Ishikawa (cell line): ENCODE results near the gene SKAP1.

Experiments used
- EGR1 ChIP-seq: IDR thresholded peaks from 2 replicates; pipeline ENCODE4 v1.6.1; 2012
- FOXM1 ChIP-seq: IDR thresholded peaks from 2 replicates; pipeline ENCODE4 v1.6.1; 2012; ENCODE audit warnings: low read depth, borderline replicate concordance
- NFIC ChIP-seq: IDR thresholded peaks from 2 replicates; pipeline ENCODE4 v1.6.1; 2012
- RAD21 ChIP-seq: IDR thresholded peaks from 2 replicates; pipeline ENCODE4 v1.6.1; 2012; ENCODE audit warnings: low read depth
- TCF12 ChIP-seq: IDR thresholded peaks from 2 replicates; pipeline ENCODE4 v1.6.1; 2012; ENCODE audit warnings: low read depth
- TEAD4 ChIP-seq: IDR thresholded peaks from 2 replicates; pipeline ENCODE4 v1.6.1; 2012
- YY1 ChIP-seq: IDR thresholded peaks from 2 replicates; pipeline ENCODE4 v1.6.1; 2012; ENCODE audit warnings: low read depth
- TF ChIP-seq, protein P1 (sequence below): IDR thresholded peaks from 2 replicates; pipeline ENCODE4 v1.6.1; 2012; ENCODE audit warnings: low read depth, mild to moderate bottlenecking

DNA sequence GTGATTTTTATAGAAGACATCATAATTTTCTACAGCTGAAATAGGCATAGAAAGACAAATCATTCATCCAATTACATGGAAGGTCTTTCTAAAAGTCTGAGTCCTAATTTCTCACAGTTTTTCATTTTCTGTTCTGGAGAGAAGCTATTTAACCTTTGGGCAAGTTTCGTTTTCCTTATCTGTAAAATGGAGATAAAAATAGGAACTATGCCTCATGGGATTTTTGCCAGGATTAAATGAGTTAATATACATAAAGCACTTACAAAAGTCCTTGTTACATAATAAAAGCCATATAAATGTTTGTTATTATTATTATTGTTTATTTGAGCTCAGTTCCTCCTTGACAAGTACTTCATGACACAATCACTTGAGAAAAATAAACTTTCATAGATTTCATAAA is 121.4 kb downstream of the SKAP1 start:
- TF ChIP-seq FOXM1 (no peak), YY1 (no peak), TEAD4 (no peak), TCF12 (no peak), EGR1 (no peak), NFIC (no peak), RAD21 (no peak)
- TF ChIP-seq, protein P1, sequence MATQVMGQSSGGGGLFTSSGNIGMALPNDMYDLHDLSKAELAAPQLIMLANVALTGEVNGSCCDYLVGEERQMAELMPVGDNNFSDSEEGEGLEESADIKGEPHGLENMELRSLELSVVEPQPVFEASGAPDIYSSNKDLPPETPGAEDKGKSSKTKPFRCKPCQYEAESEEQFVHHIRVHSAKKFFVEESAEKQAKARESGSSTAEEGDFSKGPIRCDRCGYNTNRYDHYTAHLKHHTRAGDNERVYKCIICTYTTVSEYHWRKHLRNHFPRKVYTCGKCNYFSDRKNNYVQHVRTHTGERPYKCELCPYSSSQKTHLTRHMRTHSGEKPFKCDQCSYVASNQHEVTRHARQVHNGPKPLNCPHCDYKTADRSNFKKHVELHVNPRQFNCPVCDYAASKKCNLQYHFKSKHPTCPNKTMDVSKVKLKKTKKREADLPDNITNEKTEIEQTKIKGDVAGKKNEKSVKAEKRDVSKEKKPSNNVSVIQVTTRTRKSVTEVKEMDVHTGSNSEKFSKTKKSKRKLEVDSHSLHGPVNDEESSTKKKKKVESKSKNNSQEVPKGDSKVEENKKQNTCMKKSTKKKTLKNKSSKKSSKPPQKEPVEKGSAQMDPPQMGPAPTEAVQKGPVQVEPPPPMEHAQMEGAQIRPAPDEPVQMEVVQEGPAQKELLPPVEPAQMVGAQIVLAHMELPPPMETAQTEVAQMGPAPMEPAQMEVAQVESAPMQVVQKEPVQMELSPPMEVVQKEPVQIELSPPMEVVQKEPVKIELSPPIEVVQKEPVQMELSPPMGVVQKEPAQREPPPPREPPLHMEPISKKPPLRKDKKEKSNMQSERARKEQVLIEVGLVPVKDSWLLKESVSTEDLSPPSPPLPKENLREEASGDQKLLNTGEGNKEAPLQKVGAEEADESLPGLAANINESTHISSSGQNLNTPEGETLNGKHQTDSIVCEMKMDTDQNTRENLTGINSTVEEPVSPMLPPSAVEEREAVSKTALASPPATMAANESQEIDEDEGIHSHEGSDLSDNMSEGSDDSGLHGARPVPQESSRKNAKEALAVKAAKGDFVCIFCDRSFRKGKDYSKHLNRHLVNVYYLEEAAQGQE = no peak
